ENCODE data around the gene URI1. TPM values are rescaled to one million over a fixed set of nuclear protein-coding genes. Genes with fewer than 3 reads are reported as not detected.
A peak's percentile ranks its signal among the peaks of the same experiment; 100 is the strongest.

Gene URI1
- total RNA-seq, 2 donors from 2014 or later = 49.6 to 59.7 TPM

DNA sequence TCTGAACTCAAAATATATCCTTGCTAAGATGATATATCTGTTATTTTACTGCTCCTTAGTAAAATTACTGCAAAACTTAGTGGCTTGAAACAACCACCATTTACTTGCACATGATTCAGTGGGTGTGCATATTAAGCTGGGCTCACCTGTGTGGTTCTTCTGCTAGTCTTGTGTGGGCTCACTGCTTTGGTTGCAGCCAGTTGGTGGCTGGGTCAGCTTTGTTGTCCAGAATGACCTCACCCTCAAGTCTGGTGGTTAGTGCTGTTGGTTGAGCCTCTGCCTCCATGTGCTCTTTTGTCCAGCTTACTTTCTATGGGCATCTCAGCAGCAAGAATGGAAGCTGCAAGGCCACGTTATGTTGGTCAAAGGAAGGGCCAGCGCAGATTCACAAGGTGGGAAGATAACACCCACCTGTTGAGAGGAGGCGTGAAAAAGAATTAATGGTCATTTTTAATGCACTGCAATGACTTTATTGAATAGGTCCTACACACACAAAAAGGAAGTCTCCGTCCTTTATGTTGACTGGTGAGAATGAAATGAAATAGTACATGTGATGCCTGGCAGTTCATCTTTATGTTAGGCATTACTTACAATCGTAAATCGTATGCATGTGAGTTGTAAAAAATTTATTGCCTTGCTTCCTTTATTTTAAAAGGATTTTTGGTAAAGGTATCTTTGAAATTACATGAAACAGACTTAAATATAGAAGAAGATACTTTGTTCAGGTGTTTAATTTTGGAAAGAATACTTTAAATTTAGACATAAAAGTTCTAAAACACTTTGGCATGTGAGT lies 34.3 kb downstream of the URI1 start:
- Histone ChIP-seq H3K4me1 (ENCODE audit: control insufficient read depth, insufficient read depth, low read length) (no peaks in the 10 kb centered on the region), H3K9me3 (ENCODE audit: control insufficient read depth, low read length) (no peaks in the 10 kb centered on the region), H3K36me3 (ENCODE audit: control insufficient read depth, insufficient read depth, low read length) (no peaks in the 10 kb centered on the region), H3K27ac (ENCODE audit: low read depth, low read length) (no peak overlapping the region), H3K4me3 (ENCODE audit: low read length) (no peak overlapping the region), H3K9ac (ENCODE audit: extremely low read depth, low read length, poor library complexity, severe bottlenecking) (no peak overlapping the region), H3K27me3 (ENCODE audit: control insufficient read depth, insufficient read depth, low read length, poor library complexity, severe bottlenecking) (no peaks in the 10 kb centered on the region)
- H3K27ac Mint-ChIP-seq = peak overlapping the region; percentile 13
- H3K4me3 Mint-ChIP-seq = no peak overlapping the region
- peaks cover 3% of the 10 kb centered on the region for H3K4me1 Mint-ChIP-seq
- TF ChIP-seq, protein P1, sequence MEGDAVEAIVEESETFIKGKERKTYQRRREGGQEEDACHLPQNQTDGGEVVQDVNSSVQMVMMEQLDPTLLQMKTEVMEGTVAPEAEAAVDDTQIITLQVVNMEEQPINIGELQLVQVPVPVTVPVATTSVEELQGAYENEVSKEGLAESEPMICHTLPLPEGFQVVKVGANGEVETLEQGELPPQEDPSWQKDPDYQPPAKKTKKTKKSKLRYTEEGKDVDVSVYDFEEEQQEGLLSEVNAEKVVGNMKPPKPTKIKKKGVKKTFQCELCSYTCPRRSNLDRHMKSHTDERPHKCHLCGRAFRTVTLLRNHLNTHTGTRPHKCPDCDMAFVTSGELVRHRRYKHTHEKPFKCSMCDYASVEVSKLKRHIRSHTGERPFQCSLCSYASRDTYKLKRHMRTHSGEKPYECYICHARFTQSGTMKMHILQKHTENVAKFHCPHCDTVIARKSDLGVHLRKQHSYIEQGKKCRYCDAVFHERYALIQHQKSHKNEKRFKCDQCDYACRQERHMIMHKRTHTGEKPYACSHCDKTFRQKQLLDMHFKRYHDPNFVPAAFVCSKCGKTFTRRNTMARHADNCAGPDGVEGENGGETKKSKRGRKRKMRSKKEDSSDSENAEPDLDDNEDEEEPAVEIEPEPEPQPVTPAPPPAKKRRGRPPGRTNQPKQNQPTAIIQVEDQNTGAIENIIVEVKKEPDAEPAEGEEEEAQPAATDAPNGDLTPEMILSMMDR (conservative IDR thresholded peaks at IDR 0.05) = no peak
- no peaks in the 10 kb centered on the region for H3K36me3 Mint-ChIP-seq (ENCODE audit: low read depth)
- no peaks in the 10 kb centered on the region for H3K27me3 Mint-ChIP-seq (ENCODE audit: insufficient read depth)
- no peak for DNase-seq
- H3K9me3 Mint-ChIP-seq = no peaks in the 10 kb centered on the region
- WGBS, 2 experiments (ENCODE audit: insufficient coverage in 1 of 2, insufficient read length in 1 of 2) = 91 to 100% methylated on average over 2 to 6 of the region's 6 CpGs

DNA sequence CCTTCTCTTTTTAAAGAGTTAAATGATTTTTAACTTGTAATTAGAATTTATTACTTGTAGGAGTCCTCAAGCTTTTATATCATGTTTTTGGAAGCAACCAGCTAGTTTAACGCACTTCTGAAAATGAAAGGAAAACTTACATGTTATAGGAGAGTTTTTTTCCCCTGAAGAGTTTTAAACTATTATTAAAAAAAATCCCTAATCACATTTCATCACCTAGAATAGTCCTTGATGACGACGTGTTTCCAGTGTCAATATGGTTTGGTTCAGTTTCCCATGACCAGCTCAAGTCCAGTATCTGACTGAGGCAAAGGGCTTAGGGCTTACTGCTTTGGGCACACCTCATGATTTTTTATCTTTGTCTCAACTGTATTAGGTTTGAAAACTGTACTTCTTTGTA lies 36.0 kb downstream of the URI1 start:
- no peak overlapping the region for H3K4me3 Mint-ChIP-seq
- WGBS, 2 experiments (ENCODE audit: insufficient coverage in 1 of 2, insufficient read length in 1 of 2) = 96 to 100% methylated on average over 2 to 3 of the region's 3 CpGs
- H3K9ac ChIP-seq (ENCODE audit: extremely low read depth, low read length, poor library complexity, severe bottlenecking) = no peak overlapping the region
- no peaks in the 10 kb centered on the region for H3K27me3 ChIP-seq (ENCODE audit: control insufficient read depth, insufficient read depth, low read length, poor library complexity, severe bottlenecking)
- H3K36me3 ChIP-seq (ENCODE audit: control insufficient read depth, insufficient read depth, low read length) = no peaks in the 10 kb centered on the region
- H3K36me3 Mint-ChIP-seq (ENCODE audit: low read depth) = no peaks in the 10 kb centered on the region
- DNase-seq = no peak
- H3K27ac ChIP-seq (ENCODE audit: low read depth, low read length) = no peak overlapping the region
- no peak overlapping the region for H3K27ac Mint-ChIP-seq
- peaks cover 3% of the 10 kb centered on the region for H3K4me1 Mint-ChIP-seq
- H3K4me3 ChIP-seq (ENCODE audit: low read length) = no peak overlapping the region
- H3K27me3 Mint-ChIP-seq (ENCODE audit: insufficient read depth) = no peaks in the 10 kb centered on the region
- H3K9me3 ChIP-seq (ENCODE audit: control insufficient read depth, low read length) = no peaks in the 10 kb centered on the region
- no peaks in the 10 kb centered on the region for H3K9me3 Mint-ChIP-seq
- TF ChIP-seq, protein P1 (conservative IDR thresholded peaks at IDR 0.05) = no peak
- no peaks in the 10 kb centered on the region for H3K4me1 ChIP-seq (ENCODE audit: control insufficient read depth, insufficient read depth, low read length)

DNA sequence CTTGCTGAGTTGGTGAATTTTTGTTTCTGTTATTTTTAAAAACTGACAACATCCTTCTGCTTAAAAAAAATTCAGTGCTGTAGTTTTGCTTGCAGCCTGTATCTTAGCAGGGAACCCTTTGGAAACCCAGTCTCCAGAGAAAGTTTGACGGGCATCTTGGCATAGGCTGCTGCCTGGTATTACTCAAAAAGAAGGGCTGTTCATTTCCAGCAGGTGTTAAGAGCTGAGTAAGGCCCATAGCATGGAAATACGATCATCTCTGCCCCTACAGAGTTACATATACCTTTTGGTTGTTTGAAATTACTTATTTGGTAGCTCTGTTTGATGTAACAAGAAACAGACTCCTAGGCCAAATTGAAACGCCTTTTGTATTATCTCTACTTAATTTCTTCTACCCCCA lies 41.5 kb downstream of the URI1 start:
- Histone ChIP-seq H3K36me3 (ENCODE audit: control insufficient read depth, insufficient read depth, low read length) (peaks cover 14% of the 10 kb centered on the region), H3K9ac (ENCODE audit: extremely low read depth, low read length, poor library complexity, severe bottlenecking) (no peak overlapping the region), H3K27ac (ENCODE audit: low read depth, low read length) (peak overlapping the region; percentile 17), H3K9me3 (ENCODE audit: control insufficient read depth, low read length) (no peaks in the 10 kb centered on the region), H3K4me1 (ENCODE audit: control insufficient read depth, insufficient read depth, low read length) (no peaks in the 10 kb centered on the region), H3K4me3 (ENCODE audit: low read length) (no peak overlapping the region), H3K27me3 (ENCODE audit: control insufficient read depth, insufficient read depth, low read length, poor library complexity, severe bottlenecking) (no peaks in the 10 kb centered on the region)
- H3K27ac Mint-ChIP-seq = no peak overlapping the region
- 94% methylated on average over 3 of the region's 3 CpGs; no CpG with 5 or more reads in 1 of the 2 experiments for WGBS, 2 experiments (ENCODE audit: insufficient coverage in 1 of 2, insufficient read length in 1 of 2)
- peaks cover 3% of the 10 kb centered on the region for H3K4me1 Mint-ChIP-seq
- peaks cover 13% of the 10 kb centered on the region for H3K36me3 Mint-ChIP-seq (ENCODE audit: low read depth)
- DNase-seq = no peak
- TF ChIP-seq, protein P1 (conservative IDR thresholded peaks at IDR 0.05) = no peak
- H3K9me3 Mint-ChIP-seq = no peaks in the 10 kb centered on the region
- no peaks in the 10 kb centered on the region for H3K27me3 Mint-ChIP-seq (ENCODE audit: insufficient read depth)
- no peak overlapping the region for H3K4me3 Mint-ChIP-seq

Data from endodermal cell (in vitro differentiated cells).